Duodenal mucosa (tissue), 2 donors: ENCODE results near the gene UGT1A3.
"Not testable (repeated sequence)": the region's sequence is repeated elsewhere in the genome, so short reads cannot be mapped to it uniquely, and the experiment has no call there.

ENCODE experiments used
- H3K27ac ChIP-seq: one replicate; pipeline ENCODE4 v1.7.0; 2013; ENCODE audit warnings: low read depth, low read length
- H3K27me3 ChIP-seq, 2 donors: one replicate each; pipeline ENCODE4 v1.7.0; 2013; ENCODE audit warnings: low read length in 2 of 2, control low read depth in 1 of 2; ENCODE audit not compliant: insufficient read depth in 2 of 2, control insufficient read depth in 1 of 2
- H3K36me3 ChIP-seq, 2 donors: one replicate each; pipeline ENCODE4 v1.7.0; 2013; ENCODE audit warnings: low read length in 2 of 2, control low read depth in 1 of 2; ENCODE audit not compliant: insufficient read depth in 2 of 2, control insufficient read depth in 1 of 2
- H3K4me1 ChIP-seq, 2 donors: one replicate each; pipeline ENCODE4 v1.7.0; 2013; ENCODE audit warnings: low read length in 2 of 2, control low read depth in 1 of 2; ENCODE audit not compliant: insufficient read depth in 2 of 2, control insufficient read depth in 1 of 2
- H3K4me3 ChIP-seq, 2 donors: one replicate each; pipeline ENCODE4 v1.7.0; 2013; ENCODE audit warnings: low read length in 2 of 2, low read depth in 1 of 2
- H3K9ac ChIP-seq, 2 donors: one replicate each; pipeline ENCODE4 v1.7.0; 2013; ENCODE audit warnings: low read length in 2 of 2, low read depth in 1 of 2
- H3K9me3 ChIP-seq, 2 donors: one replicate each; pipeline ENCODE4 v1.7.0; 2013; ENCODE audit warnings: low read length in 2 of 2, control low read depth in 1 of 2; ENCODE audit not compliant: control insufficient read depth in 1 of 2

The UGT1A3 gene

DNA sequence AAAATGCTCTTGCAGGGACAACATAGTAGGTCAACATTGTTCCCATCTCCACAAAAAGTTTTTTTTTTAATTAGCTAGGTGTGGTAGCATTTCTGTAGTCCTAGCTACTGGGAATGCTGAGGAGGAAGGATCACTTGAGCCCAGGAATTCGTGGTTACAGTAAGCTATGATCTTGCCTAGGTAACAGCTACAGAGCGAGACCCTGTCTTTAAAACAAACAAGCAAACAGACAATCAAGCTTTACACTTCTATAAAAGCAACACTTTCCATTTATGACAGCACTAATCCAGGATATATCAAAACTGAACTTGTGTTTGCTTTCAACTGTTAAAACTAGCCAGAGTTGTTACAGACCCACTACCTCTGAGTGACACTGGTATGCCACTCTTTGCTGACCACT, 12.0 kb downstream of the UGT1A3 start:
- H3K4me3 ChIP-seq = no peak overlapping the region
- no peaks in the 10 kb centered on the region for H3K9me3 ChIP-seq
- H3K27ac ChIP-seq = no peak overlapping the region
- H3K9ac ChIP-seq = no peak overlapping the region
- H3K4me1 ChIP-seq = peaks cover 5 to 13% of the 10 kb centered on the region in 2 donors
- H3K36me3 ChIP-seq = no peaks in the 10 kb centered on the region
- no peaks in the 10 kb centered on the region for H3K27me3 ChIP-seq

DNA sequence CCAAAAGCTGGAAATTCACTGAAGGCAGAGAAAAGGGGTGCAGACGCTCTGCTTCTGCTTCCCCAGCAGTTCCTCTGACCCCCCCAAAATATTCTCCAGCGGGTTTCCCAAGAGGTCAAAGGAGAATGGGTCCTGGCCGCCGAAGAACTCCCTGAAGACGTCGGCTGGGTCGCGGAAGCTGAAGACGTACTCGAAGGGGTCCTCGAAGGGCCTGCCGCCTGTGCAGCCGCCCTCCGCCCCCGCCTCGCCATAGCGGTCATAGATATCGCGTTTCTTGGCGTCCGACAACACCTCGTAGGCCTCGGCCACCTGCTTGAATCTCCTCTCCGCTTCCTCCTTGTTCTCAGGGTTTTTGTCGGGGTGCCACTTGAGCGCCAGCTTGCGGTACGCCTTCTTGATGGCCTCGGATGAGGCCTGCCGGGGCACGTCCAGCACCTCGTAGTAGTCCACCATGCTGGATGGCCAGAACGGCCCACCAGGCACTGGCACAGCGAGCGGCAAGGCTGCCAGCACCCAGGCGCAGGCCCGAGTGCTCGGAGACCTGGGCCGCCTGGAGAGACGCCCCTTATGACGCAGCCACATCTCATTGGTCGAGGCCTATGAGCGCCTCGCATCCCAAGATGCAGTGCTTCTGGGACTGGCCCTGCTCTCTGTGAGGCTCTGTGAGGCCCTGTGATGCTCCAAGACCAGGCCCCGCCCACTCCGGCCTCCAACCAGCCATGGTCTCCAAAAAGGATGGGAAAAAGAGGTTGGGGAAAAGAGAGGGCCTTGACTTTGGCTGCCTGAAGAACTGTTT, 14.8 kb downstream of the UGT1A3 start:
- H3K27ac ChIP-seq = no peak overlapping the region
- H3K9me3 ChIP-seq = no peaks in the 10 kb centered on the region
- H3K4me1 ChIP-seq = peaks cover 9 to 11% of the 10 kb centered on the region in 2 donors
- H3K9ac ChIP-seq = no peak overlapping the region
- H3K4me3 ChIP-seq = no peak overlapping the region
- no peaks in the 10 kb centered on the region for H3K36me3 ChIP-seq
- H3K27me3 ChIP-seq = no peaks in the 10 kb centered on the region

DNA sequence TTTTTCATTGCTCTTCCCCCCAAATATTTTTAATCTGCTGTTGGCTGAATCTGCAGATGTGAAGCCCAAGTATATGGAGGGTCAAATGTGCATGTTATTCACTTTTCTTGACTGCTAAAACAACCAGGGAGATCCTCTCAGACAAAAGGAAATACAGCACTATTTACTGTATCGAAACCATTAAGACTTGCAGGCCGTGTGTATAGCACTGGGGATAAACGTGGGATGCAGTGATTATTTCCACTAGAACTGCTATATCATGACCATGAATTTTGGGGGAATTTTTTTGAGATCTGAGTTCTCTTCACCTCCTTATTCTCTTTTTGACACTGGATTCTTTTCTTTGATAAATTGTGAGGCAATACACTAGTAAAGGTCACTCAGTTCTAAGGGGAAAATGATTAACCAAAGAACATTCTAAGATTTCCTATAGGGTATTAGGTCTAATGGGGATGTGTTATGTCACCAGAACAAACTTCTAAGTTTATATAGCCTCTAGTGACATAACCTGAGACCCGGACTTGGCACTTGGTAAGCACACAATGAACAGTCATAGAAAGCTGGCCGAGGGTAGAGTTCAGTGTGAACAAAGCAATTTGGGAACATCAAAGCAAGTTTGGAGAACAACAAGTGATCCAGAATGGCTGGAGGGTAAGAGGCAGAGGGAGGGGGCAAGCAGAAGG, 16.4 kb downstream of the UGT1A3 start:
- H3K4me3 ChIP-seq = no peak overlapping the region
- no peaks in the 10 kb centered on the region for H3K9me3 ChIP-seq
- no peak overlapping the region for H3K9ac ChIP-seq
- no peaks in the 10 kb centered on the region for H3K27me3 ChIP-seq
- peaks cover 5 to 11% of the 10 kb centered on the region in 2 donors for H3K4me1 ChIP-seq
- no peak overlapping the region for H3K27ac ChIP-seq
- H3K36me3 ChIP-seq = no peaks in the 10 kb centered on the region

DNA sequence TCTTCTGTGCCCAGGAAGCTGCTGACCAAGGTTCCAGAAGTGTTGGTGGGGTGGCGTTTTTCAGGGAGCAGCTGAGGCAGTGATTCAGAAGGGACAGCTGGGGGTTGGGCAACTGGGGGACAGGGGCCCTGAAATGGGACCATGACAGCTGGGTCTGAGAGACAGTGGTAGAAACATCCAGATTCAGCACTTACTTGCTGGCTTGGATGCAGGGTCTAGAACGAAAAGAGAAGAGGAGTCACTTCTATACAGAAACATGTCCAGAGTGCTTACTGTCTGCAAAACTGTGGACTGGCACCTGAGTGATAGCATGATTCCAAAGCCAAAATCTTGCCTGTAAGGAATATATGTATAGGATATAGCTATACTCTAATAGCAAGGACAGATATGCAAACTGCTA, 17.0 kb downstream of the UGT1A3 start:
- not testable (repeated sequence) for H3K36me3 ChIP-seq, H3K4me3 ChIP-seq, H3K27ac ChIP-seq, H3K9me3 ChIP-seq, H3K9ac ChIP-seq, H3K27me3 ChIP-seq
- peaks cover 5 to 11% of the 10 kb centered on the region in 2 donors for H3K4me1 ChIP-seq

DNA sequence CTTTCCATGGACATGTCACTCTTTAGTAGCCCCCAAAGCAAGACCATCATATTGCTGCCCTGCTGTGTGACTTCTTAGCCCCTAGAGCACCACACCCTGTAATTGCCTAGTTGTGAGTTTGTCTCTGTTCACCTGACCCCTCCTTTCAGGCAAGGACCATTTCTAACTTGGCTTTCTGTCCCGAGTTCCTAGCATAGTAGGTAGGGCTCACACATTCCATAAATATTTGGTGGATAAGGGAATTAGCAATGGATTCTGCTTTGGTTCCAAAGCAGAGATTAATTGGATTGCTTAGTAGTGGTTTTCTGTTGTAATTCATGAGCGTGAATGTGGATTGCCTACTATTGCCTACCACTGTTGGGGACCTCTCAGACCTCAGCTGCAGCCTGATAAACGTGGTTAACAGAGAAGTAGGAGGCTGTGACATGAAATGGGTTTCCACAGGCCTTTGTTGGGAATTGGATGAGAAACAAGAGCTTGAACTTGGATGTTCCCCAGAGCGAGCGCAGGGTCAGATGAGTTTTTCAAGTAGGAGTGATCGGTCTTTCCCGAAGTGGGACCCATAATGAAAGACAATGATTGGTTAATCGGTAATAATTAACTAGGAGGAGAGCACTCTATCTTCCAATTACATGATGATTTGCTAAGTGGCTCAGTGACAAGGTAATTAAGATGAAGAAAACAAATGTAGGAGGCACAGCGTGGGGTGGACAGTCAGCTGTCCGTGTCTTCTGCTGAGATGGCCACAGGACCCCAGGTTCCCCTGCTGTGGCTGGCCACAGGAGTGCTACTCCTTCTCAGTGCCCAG, 17.8 kb downstream of the UGT1A3 start:
- no peak overlapping the region for H3K27ac ChIP-seq
- no peaks in the 10 kb centered on the region for H3K36me3 ChIP-seq
- H3K4me1 ChIP-seq = peaks cover 5 to 11% of the 10 kb centered on the region in 2 donors
- no peak overlapping the region for H3K4me3 ChIP-seq
- H3K9ac ChIP-seq = no peak overlapping the region
- H3K9me3 ChIP-seq = peaks cover 9 to 11% of the 10 kb centered on the region in 2 donors
- H3K27me3 ChIP-seq = no peaks in the 10 kb centered on the region

DNA sequence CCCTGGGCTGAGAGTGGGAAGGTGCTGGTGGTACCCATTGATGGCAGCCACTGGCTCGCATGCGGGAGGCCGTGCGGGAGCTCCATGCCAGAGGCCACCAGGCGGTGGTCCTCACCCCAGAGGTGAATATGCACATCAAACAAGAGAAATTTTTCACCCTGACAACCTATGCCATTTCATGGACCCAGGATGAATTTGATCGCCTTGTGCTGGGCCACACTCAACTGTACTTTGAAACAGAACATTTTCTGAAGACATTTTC, 18.4 kb downstream of the UGT1A3 start:
- no peak overlapping the region for H3K27ac ChIP-seq
- peaks cover 9 to 11% of the 10 kb centered on the region in 2 donors for H3K9me3 ChIP-seq
- peaks cover 5 to 11% of the 10 kb centered on the region in 2 donors for H3K4me1 ChIP-seq
- H3K36me3 ChIP-seq = no peaks in the 10 kb centered on the region
- no peak overlapping the region for H3K9ac ChIP-seq
- H3K27me3 ChIP-seq = no peaks in the 10 kb centered on the region
- no peak overlapping the region for H3K4me3 ChIP-seq

DNA sequence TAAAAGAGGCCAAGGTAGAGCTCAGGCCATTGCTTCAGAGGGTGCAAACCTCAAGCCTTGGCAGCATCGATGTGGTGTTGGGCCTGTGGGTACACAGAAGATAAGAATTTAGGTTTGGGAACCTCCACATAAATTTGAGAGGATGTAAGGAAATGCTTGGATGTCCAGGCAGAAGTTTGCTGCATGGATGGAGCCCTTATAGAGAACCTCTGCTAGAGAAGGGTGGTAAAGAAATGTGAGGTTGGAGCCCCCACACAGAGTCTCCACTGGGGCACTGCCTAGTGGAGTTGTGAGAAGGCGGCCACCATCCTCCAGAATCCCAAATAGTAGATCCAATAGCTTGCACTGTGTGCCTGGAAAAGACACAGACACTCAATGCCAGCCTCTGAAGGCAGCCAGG, 21.8 kb downstream of the UGT1A3 start:
- H3K27me3 ChIP-seq, H3K9ac ChIP-seq, H3K4me1 ChIP-seq, H3K36me3 ChIP-seq, H3K4me3 ChIP-seq, H3K27ac ChIP-seq: not testable (repeated sequence)
- peaks cover 9 to 11% of the 10 kb centered on the region in 2 donors for H3K9me3 ChIP-seq

DNA sequence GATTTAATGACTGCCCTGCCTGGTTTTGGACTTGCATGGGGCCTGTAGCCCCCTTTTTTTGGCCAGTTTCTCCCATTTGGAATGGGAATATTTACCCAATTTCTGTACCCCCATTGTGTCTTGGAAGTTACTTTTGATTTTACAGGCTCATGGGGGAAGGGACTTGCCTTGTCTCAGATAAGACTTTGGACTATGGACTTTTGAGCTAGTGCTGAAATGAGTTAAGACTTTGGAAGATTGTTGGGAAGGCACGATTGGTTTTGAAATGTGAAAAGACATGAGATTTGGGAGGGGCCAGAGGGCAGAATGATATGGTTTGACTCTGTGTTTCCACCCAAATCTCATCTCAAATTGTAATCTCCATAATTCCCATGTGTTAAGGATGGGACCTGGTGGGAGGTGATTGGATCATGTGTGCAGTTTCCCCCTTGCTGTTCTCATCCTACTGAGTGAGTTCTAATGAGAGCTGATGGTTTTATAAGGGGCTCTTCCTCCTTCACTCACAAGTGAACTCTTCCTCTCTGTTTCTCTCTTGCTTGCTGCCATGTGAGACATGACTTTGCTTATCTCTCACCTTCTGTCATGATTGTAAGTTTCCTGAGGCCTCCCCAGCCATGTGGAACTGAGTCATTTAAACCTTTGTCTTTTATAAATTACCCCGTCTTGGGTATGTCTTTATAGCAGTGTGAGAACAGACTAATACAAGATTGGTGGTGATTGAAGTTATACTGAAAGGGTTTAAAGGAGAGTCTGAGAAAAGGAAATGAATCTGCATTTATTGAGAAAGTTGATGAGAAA, 22.6 kb downstream of the UGT1A3 start:
- H3K27me3 ChIP-seq, H3K4me1 ChIP-seq, H3K27ac ChIP-seq, H3K4me3 ChIP-seq, H3K9ac ChIP-seq, H3K36me3 ChIP-seq: not testable (repeated sequence)
- H3K9me3 ChIP-seq = peaks cover 9 to 11% of the 10 kb centered on the region in 2 donors

DNA sequence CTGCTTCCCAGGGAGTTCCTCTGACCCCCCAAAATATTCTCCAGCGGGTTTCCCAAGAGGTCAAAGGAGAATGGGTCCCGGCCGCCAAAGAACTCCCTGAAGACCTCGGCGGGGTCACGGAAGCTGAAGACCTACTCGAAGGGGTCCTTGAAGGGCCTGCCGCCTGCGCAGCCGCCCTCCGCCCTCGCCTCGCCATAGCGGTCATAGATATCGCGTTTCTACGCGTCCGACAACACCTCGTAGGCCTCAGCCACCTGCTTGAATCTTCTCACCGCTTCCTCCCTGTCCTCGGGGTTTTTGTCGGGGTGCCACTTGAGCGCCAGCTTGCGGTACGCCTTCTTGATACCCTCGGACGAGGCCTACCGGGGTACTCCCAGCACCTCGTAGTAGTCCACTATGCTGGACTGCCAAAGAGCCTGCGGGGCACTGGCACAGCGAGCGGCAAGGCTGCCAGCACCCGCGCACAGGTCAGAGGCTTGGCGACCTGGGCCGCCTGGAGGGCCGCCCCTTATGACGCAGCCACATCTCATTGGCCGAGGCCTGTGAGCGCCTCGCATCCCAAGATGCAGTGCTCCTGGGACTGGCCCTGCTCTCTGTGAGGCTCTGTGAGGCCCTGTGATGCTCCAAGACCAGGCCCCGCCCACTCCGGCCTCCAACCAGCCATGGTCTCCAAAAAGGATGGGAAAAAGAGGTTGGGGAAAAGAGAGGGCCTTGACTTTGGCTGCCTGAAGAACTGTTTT, 26.2 kb downstream of the UGT1A3 start:
- Histone ChIP-seq H3K27ac (no peak overlapping the region), H3K27me3 (no peaks in the 10 kb centered on the region), H3K4me3 (no peak overlapping the region), H3K9me3 (peaks cover 9 to 11% of the 10 kb centered on the region in 2 donors), H3K9ac (no peak overlapping the region), H3K36me3 (no peaks in the 10 kb centered on the region), H3K4me1 (peaks cover 19 to 28% of the 10 kb centered on the region in 2 donors)
